Skeletal muscle cell (primary cell): ENCODE data around the gene NOS1.
"Not testable (repeated sequence)": the region's sequence is repeated elsewhere in the genome, so short reads cannot be mapped to it uniquely, and the experiment has no call there.

Experiments
- DNase-seq: peaks from one replicate; pipeline ENCODE4 v3.0.0-alpha.2; 2010; ENCODE audit warnings: low read depth
- H3K4me3 ChIP-seq: 2 replicates; pipeline ENCODE4 v1.5.1; 2011; ENCODE audit warnings: low read depth, mild to moderate bottlenecking, control low read depth, low read length, moderate library complexity

Gene NOS1

DNA sequence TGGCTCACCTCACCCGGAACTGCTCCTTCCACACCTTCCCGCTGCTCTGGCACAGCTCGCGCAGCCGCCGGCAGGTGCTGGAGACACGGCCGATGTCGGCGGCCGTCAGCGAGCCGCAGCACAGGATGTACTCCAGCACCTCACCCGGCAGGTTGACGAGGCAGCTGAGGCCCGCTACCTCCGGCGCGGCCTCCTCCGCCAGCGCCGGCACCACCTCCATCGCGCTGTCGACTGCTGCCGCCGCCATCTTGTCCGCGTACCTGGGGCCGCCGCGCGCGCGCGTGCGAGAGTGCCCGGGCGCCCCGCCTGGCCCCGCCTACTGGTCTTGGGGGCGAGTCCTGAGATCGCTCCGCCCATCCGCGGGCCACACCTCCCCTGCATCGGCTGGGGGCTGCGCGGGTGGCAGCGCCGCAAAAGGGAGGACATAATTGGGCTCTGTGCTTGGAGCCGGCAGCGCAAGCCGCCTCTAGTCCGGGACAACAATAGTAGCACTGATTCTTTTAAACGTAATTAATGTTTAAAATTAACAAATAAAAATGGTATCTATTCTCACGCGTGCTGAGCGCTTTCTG, 171.1 kb downstream of the NOS1 start, which contains the start of gene FBXO21:
TSS of gene FBXO21 (minus strand) at position 261 of the 572 bp plus-strand sequence. CDS start at position 247, 14 bp downstream.
- DNase-seq: peak; percentile 41
- H3K4me3 ChIP-seq: peak within 1 kb of the TSS; percentile 87

DNA sequence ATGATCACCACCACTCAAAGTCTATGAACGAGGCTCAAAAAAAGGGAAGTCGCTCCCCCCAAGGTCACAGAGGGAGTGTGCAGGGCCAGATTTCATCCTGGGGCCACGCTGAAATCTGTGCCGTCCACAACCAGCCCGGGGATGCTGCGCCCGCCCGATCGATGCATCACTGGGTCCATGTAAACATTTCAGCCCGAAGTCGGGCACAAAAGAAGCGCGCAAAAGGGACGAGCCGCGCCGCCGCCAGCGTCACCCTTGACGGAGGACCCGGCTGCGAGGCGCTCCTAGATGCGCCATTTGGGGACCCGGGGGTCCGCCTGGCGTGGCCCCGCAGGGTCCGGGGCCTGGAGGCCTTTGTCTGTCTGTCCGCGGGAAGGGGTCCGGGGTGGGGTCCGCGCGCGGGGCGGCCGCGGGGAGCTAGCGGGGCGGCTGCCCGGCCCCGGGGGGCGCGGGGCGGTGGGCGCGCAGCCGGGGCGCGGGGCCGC, 171.7 kb downstream of the NOS1 start:
- no peak for DNase-seq
- peak overlapping the region; percentile 87 for H3K4me3 ChIP-seq

DNA sequence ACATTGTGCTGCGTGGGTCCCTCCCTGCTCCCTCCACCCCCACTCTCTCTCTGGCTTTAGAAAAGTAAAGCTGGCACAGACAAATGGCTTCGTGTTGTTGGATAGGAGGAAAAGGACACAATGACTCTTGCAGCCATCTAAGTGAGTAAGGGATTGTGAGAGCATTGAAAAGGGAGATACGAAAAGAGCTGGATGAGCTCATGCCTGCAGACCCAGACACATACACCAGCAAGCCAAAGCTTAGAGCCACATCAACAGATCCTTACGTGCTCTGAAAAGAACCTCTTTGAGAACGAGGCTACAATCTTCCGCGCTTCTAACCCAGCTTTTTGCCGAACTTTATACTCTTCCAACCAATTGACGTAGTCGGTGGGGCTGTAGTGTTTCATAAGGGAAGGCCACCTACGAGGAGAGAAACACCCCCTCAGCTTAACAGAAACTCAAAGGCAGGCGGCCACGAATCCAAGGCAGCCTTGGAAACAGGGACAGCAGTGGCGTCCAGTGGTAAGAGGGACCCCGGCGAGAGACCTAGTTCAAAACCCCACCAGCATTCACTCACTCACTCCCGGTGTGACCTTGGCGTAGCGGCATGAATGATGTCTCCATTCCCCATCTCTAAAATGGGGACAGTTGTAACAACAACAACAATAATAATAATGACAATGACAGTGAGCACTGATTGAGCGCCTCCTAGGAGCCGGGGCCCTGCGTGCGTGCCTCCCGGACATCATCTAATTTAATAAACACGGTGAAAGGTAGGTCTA, 172.3 kb downstream of the NOS1 start:
- H3K4me3 ChIP-seq: peak overlapping the region; percentile 87
- peak; percentile 30 for DNase-seq

- no peak for DNase-seq
- H3K4me3 ChIP-seq: no peak overlapping the region
Observed at GRCh38 chr12:117188121-117188665, 173.2 kb downstream of the NOS1 start.

- no peak overlapping the region for H3K4me3 ChIP-seq
- DNase-seq: no peak
Observed at GRCh38 chr12:117187421-117187820, 174.0 kb downstream of the NOS1 start.

- DNase-seq: no peak
- H3K4me3 ChIP-seq: no peak overlapping the region
Observed at GRCh38 chr12:117182866-117183265, 178.6 kb downstream of the NOS1 start.

GRCh38 chr12:117181468-117181843, 180.0 kb downstream of the NOS1 start:
- not testable (repeated sequence) for DNase-seq

DNA sequence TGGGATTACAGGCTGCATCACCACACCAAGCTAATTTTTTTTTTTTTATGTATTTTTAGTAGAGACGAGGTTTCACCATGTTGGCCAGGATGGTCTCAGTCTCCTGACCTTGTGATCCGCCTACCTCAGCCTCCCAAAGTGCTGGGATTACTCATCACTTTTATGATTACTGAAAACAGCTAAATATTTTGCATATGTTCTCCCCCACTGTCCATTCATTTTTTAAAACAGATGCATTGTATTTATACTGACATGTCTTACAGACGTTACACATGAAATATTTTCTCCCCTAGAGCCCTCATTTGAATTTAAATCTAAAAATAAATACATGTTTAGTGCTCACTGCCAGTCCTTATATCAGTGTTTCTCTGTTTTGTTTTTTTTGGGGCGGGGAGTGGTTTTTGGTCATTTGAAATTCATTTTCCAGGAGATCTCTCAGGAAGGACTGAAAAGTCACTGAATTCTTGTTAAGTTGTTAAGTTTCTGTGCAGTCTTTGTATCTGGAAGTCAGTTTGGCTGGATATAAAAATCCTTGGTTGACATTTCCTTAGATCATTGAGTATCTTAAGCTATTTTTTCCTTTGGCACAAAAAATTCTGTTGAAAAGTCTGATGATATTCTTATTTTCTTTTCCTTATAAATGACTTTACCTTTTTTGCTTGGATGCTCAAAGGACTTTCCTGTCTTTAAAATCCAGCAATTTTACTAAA, 180.5 kb downstream of the NOS1 start:
- no peak overlapping the region for H3K4me3 ChIP-seq
- DNase-seq: no peak

More at GRCh38 chr12:117181468-117181843, 180.0 kb downstream of the NOS1 start:
- not testable (repeated sequence) for H3K4me3 ChIP-seq

DNA sequence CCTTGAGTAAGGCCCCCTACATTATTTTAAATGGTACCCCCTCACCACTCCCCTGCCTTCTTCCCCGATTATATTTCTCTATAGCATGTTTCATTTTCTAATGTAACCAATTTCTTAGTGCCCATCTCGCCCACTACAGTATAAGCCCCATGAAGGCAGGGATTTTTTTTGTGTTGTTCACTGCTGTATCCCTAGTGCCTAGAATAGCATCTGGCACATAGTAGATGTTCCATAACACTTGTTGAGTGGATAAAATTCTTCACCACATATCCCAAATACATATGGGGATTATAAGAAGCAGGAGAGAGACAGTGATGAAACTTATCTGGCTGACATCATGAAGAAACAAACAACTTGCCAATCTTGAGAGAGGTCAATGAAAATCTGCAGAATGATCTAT, 182.7 kb downstream of the NOS1 start:
- H3K4me3 ChIP-seq: no peak overlapping the region
- DNase-seq: no peak

GRCh38 chr12:117178301-117178700, 183.1 kb downstream of the NOS1 start:
- H3K4me3 ChIP-seq: no peak overlapping the region

DNA sequence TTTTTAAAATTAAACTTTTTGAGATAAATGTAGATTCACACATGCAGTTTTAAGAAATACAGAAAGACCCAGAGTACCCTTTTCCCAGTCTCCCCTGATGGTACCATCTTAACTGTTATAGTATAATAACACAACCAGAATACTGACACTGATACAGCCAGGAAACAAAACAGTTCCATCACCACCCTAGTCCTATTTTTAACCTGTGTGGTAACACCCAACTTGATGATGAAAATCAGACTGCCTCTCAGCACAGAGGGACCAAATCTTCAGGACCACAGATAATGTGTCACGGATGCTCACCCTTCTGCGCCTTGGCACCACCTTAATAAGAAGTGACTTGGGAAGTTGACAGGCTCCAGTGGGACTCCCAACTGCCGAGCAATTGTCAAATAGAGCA, 189.3 kb downstream of the NOS1 start:
- H3K4me3 ChIP-seq: no peak overlapping the region

More at GRCh38 chr12:117178301-117178700, 183.1 kb downstream of the NOS1 start:
- DNase-seq: no peak

GRCh38 chr12:117171499-117172162, 189.8 kb downstream of the NOS1 start:
- no peak overlapping the region for H3K4me3 ChIP-seq
- DNase-seq: no peak

More for the DNA sequence above, 189.3 kb downstream of the NOS1 start:
- DNase-seq: no peak

GRCh38 chr12:117169548-117169947, 191.9 kb downstream of the NOS1 start:
- no peak for DNase-seq
- no peak overlapping the region for H3K4me3 ChIP-seq

- DNase-seq: no peak
- no peak overlapping the region for H3K4me3 ChIP-seq
Observed at GRCh38 chr12:117168976-117169375, 192.4 kb downstream of the NOS1 start.

- H3K4me3 ChIP-seq: no peak overlapping the region
- DNase-seq: no peak
Observed at GRCh38 chr12:117167769-117168168, 193.7 kb downstream of the NOS1 start.

DNA sequence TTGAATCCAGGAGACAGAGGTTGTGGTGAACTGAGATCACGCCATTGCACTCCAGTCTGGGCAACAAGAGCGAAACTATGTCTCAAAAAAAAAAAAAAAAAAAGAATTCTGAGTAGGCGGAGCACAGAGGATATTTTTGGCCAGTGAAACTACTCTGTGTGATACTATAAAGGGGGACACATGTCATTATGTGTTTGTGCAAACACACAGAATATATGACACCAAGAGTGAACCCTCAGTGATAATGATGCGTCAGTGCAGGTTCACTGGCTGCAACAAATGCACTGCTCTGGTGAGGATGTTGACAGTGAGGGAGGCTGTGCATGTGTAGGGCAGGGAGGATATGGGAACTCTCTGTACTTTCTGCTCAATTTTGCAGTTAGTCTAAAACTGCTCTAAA, 195.3 kb downstream of the NOS1 start:
- H3K4me3 ChIP-seq: no peak overlapping the region
- DNase-seq: no peak

DNA sequence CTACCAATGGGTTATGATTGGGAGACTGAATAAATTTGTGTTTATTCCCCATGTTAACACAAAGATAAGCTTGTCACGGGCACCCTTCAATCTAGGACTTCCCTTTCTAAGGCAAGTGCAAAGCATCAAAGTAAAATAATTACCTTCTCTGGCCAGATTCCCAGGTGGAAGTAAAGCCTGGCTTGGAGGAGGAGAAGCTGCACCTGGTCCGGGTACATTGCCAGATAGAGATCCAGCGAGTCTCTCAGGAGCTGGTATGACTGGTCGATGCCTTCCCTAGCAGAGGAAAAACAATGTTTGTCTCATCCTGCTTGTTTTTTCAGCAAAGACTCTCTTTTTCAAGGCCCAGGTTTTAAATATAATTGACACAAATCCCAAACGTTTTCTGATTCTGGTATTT, 196.1 kb downstream of the NOS1 start:
- no peak for DNase-seq
- H3K4me3 ChIP-seq: no peak overlapping the region

DNA sequence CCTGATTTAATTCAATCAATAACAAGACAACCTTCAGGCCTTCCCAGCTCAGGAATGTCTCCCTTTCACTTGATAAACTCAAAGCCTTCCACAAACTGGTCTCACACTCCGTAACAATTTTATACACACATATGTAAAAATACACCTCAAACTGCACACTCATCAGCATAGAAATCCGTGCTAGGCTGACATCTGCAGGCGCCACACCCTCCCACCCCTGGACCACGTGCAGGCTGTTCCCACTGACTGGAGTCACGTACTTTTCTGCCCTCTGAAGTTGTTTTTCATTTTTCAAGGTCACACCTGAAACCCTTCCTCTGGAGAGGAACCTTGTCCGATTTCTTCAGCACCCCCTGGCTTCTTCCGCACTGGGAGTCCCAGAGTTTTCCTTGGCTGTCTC, 198.8 kb downstream of the NOS1 start:
- H3K4me3 ChIP-seq: no peak overlapping the region
- DNase-seq: no peak

GRCh38 chr12:117162167-117162539, 199.3 kb downstream of the NOS1 start:
- no peak for DNase-seq
- H3K4me3 ChIP-seq: no peak overlapping the region
